NOMO-1 treated with dmso at 0.1 percent for 144 hours (cell line): ENCODE results near the gene NAGS.
"Not testable (repeated sequence)": the region's sequence is repeated elsewhere in the genome, so short reads cannot be mapped to it uniquely, and the experiment has no call there.

Source experiments
- DNase-seq: peaks from one replicate; lab custom pipeline; 2025; ENCODE audit not compliant: unreplicated experiment; lab: John Stamatoyannopoulos, UW

Gene NAGS, protein sequence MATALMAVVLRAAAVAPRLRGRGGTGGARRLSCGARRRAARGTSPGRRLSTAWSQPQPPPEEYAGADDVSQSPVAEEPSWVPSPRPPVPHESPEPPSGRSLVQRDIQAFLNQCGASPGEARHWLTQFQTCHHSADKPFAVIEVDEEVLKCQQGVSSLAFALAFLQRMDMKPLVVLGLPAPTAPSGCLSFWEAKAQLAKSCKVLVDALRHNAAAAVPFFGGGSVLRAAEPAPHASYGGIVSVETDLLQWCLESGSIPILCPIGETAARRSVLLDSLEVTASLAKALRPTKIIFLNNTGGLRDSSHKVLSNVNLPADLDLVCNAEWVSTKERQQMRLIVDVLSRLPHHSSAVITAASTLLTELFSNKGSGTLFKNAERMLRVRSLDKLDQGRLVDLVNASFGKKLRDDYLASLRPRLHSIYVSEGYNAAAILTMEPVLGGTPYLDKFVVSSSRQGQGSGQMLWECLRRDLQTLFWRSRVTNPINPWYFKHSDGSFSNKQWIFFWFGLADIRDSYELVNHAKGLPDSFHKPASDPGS

GRCh38 chr17:44004077-44004760, at the start of gene NAGS:
Gene NAGS (plus strand): TSS chr17:44004622. CDS start chr17:44004664, 42 bp downstream.
- DNase-seq, result no peak

DNA sequence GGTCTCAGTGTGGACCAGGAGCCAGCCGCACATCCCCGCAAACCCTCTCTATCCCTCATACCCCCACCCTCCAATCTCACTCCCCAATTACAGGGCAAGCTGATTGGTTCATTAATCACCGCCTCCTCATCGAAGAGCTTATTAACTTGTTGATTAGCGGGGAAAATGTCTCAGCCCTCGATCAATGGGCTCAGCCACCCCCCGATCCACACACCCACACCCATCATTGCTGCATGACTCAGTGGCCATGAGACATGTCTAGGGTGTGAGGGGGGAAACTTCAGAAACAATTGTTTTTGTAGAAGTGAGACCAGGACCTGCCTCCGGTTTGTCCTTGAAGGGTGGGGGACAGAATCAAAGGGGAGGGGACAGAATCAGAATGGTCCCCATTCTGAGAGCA, 48.2 kb upstream of the NAGS start:
- no peak for DNase-seq

GRCh38 chr17:43958748-43959352, 45.6 kb upstream of the NAGS start:
- DNase-seq, result no peak

DNA sequence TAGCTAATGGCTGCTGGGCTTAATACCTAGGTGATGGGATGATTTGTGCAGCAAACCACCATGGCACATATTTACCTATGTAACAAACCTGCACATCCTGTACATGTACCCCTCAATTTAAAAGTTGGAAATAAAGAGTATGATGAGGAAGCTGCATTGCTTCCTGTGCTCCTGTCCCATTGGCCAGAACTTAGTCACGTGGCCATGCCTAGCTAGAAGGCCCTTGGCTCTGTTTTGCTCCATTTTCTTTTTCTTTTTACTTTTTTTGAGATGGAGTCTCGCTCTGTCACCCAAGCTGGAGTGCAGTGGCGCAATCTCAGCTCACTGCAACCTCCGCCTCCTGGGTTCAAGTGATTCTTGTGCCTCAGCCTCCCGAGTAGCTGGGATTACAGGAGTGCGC, 43.1 kb upstream of the NAGS start:
- DNase-seq, result not testable (repeated sequence)

DNA sequence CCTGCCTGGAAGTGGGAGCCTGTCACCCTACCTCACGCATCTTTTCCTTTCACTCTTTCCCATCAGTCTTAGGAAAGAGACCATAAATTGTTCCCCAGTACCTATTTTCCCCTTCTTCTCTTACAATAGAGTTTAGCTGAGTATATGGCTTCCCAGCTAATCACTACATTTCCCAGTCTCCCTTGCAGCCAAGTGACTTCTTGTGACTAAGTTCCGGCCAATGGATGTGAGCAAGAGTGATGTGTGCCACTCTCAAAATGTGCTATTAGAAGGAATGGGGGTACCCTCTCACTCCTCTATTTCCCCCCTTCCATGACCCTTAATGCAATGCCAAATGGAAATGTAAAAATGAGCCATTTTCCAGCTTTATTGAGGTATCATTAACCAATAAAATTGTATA, 42.5 kb upstream of the NAGS start:
- no peak for DNase-seq

- DNase-seq, result no peak
Observed at GRCh38 chr17:43962479-43962878, 41.9 kb upstream of the NAGS start.

DNA sequence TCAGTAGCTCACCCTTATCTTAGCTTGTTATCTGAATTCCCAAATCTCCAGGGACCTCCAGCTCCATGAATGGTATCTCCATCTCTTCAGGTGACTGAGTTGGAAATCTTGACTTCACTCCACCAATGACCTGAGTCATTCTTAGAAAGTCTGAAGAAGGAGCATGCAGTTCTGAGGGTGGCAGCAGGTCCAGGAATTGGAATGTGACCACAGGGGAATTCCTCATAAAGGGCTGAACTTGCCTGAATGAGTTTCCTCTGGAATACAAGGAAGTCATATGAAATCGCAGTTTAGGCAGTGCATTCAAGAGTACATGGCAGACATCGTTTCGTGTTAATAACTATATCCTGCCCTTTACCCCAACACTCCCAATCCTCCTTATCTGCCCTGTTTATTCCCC, 38.1 kb upstream of the NAGS start:
- DNase-seq, result no peak

- no peak for DNase-seq
Observed at GRCh38 chr17:43967251-43967875, 37.1 kb upstream of the NAGS start.

DNA sequence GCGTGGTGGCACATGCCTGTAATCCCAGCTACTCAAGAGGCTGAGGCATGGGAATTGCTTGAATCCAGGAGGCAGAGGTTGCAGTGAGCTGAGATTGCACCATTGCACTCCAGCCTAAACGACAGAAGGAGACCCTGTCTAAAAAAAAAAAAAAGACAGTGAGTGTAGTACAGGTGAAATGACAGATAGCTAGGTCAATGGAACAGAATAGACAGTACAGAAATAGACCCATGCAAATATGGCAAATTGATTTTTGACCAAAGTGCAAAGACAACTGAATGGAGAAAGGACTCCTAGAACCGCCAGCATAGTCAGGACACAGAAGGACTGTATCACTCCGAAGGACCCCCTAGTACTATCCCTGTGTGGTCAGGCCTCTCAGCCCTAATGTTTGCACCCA, 34.1 kb upstream of the NAGS start:
- DNase-seq, result no peak

- not testable (repeated sequence) for DNase-seq
Observed at GRCh38 chr17:43971436-43971835, 33.0 kb upstream of the NAGS start.

- DNase-seq, result not testable (repeated sequence)
Observed at GRCh38 chr17:43972444-43973212, 31.8 kb upstream of the NAGS start.

DNA sequence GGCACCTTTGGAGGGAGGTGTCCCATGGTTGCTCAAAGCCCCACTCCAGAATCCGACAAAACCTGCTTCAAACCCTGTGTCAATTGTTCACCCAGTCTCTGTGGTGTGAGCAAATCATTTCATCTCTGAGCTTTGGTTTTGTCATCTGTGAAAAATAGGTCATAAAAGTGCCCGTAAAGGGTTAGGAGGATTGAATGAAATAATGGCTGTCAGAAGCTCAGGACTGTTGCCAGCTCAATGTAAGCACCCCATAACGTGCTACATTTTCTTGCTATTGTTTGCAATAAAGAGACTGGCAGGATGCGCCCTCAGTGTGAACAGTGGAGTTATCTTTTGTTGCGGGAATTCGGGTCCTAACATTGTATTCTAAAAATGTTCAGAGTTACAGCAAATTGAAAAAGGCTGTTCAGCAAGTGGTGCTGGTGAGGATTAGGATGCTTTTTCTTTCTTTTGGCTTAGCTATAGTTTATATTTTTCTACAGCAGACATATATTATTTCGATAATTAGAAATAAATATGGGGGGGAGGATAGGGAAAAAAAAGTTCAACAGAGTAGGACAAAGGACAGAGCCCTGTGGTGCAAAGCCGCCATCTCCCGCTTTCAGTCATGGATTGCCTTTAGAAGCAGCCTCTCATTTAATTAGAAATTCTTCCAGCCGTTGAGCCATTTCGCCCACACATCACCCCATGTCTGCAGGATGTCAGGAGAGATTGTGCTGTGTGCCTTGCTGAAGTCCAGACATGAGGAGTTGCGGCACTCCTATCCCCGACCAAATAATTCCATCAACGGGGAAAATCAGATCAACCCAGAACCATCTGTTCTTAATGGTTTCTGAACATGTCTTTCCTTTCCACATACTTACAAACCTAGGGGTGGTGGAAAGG, 29.8 kb upstream of the NAGS start:
- DNase-seq, result no peak

GRCh38 chr17:43975898-43976297, 28.5 kb upstream of the NAGS start:
- no peak for DNase-seq

DNA sequence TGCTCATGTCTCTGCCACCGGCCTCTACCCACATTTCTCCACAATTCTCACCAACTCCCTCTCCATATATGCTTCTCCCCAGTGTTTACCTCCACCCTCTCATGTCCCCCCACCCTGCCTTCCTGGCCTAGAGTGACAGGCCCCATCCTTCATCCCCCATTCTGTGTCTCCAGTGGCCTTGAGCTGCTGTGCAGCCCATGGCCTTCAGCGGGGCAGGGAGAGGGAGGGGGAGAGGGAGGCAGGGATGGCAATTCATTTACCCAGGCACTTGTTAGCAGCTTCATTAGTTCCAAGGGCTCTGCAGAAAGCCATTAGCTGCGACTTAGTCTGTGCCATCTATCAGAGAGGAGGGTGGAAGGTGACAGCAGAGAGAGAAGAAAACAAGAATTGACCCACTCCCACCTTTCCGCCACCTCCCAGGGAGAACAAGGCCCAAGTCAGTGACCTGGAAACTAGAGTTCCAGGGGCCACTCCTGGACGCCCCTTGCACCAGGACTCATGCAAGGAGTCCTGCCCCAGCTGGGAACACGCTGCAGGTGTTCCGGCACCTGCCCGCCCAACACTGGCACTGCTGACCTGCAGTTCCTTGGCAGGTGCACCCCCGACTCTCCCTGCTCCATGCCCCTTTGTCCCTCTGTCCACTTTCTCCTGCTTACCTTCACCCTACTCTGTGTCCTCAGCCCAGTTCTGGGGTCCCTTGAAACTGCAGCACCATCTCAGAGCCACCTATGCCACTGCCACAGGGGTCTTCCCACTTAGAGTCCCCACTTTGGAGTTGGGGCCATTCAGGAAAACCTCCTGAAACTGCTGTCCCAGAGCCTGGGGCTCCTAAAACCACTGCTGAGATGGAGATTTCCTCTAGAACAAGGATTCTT, 27.2 kb upstream of the NAGS start:
- DNase-seq, result no peak

DNA sequence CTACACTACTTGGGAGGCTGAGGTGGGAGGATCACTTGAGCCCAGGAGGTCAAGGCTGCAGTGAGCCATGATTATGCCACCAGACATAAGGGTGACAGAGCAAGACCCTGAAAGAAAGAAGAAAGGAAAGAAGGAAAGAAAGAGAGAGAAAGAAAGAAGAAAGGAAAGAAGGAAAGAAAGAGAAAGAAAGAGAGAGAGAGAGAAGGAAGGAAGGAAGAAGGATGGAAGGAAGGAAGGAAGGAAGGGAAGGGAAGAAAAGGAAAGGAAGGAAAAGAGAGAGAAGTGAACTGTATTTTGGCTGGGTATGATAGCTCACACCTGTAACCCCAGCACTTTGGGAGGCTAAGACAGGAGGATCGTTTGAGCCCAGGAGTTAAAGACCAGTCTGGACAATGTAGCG, 26.3 kb upstream of the NAGS start:
- DNase-seq, result no peak

DNA sequence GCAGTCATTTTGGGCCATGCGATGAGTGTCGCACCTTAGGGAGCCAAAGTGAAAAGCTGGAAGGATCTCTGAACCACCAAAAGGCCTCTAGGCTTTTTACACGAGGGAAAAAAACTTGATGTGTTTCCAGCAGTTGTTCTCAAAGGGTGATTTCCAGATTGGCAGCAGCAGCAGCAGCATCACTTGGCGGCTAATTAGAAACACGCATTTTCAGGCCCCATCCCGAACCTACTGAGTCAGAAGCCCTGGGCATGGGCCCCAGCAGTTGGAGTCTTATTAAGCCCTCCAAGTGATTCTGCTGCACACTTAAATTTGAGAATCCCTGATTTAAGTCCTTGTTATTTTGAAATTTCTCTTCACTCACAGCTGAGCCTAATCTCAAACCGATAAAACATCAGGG, 25.4 kb upstream of the NAGS start:
- no peak for DNase-seq

GRCh38 chr17:43979671-43980070, 24.8 kb upstream of the NAGS start:
- DNase-seq, result no peak

DNA sequence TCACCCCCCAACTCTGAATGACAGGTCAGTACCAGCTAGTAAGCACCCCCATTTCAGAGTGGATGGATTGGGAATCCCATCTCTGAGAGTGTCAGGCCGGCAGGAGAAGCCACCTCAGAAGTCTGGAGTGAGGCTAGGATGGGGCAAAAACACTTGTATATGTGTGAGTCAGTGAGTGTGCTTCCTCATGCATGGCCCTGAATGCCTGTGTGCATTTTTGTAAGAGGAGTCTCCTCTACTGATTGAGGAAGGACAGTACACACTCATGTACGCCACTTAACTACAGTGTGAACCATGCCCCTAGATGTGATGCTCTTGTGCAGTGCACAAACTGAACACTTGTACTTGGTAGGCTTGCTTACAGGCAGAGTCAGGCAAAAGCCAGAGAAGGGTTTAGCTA, 22.3 kb upstream of the NAGS start:
- no peak for DNase-seq

- no peak for DNase-seq
Observed at GRCh38 chr17:43983196-43983514, 21.3 kb upstream of the NAGS start.
